Epithelial cell of esophagus (primary cell): ENCODE data around the gene LMNA.

Source experiments
- DNase-seq: peaks from one replicate; pipeline ENCODE4 v3.0.0; 2010; ENCODE audit warnings: low read depth
- H3K4me3 ChIP-seq: 2 replicates; pipeline ENCODE4 v1.5.1; 2011; ENCODE audit warnings: mild to moderate bottlenecking, low read length, control low read depth
- TF ChIP-seq, protein P1 (sequence below): IDR thresholded peaks from 2 replicates; pipeline ENCODE4 v1.5.1; 2011; ENCODE audit warnings: low read depth, mild to moderate bottlenecking, low read length, control low read depth, inconsistent platforms; ENCODE audit not compliant: insufficient read depth; ENCODE audit errors: missing control alignments

Gene LMNA

DNA sequence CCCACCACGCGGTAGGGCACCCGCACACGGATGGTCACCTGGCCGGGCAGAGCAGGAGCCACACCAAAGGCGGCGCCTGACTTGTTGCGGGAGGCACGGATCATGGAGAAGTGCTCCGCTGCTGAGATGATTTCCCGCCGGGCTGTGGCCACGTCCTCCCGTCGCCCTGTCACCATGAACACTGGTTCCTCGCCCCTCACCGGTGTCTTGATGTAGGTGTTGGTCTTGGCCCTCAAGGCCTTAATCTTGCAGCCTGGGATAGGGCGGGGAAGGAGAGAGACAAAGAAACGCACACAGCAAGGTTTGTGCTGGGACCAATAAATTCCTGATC, 37.1 kb upstream of the LMNA start:
- TF ChIP-seq, protein P1, sequence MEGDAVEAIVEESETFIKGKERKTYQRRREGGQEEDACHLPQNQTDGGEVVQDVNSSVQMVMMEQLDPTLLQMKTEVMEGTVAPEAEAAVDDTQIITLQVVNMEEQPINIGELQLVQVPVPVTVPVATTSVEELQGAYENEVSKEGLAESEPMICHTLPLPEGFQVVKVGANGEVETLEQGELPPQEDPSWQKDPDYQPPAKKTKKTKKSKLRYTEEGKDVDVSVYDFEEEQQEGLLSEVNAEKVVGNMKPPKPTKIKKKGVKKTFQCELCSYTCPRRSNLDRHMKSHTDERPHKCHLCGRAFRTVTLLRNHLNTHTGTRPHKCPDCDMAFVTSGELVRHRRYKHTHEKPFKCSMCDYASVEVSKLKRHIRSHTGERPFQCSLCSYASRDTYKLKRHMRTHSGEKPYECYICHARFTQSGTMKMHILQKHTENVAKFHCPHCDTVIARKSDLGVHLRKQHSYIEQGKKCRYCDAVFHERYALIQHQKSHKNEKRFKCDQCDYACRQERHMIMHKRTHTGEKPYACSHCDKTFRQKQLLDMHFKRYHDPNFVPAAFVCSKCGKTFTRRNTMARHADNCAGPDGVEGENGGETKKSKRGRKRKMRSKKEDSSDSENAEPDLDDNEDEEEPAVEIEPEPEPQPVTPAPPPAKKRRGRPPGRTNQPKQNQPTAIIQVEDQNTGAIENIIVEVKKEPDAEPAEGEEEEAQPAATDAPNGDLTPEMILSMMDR, result no peak
- no peak overlapping the region for H3K4me3 ChIP-seq
- DNase-seq, result no peak

DNA sequence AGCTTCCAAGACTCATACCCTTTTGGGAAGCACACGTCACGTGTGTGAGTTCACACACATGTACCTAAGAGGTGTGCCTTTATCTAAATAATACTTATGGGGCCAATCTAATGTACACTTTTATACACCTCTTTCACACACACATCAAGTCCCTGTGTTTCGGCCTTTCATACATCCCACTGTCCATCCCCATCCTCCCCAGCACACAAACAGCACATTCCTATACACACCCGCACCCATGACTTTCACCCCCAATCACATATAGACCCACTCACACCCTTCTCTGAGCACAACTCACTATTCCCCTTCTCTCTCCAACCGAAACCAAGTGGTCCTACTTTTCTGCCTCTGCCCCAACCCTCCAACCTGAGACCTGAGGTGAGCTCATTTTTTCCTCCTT, 35.8 kb upstream of the LMNA start:
- TF ChIP-seq, protein P1, result no peak
- DNase-seq, result no peak
- H3K4me3 ChIP-seq, result no peak overlapping the region

DNA sequence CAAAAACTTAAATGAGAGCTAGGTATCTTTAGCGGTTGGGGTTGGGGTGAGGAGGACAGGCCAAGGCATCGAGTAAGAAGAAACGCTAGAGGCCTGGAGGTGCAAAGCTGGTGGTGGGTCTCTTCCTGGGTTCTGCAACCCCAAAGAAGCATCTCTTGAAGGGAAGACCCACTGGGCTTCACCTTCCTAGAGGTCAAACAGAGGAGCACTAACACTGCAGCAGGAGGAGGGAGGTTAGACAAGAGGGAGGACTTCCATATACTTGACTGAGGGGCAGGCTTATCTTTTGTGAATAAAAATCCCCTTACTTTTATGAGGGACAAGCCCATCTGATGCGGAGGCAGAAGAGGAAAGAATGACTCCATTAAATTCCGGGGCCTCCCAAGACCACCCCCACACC, 34.7 kb upstream of the LMNA start:
- H3K4me3 ChIP-seq, result no peak overlapping the region
- no peak for DNase-seq
- TF ChIP-seq, protein P1, result no peak

DNA sequence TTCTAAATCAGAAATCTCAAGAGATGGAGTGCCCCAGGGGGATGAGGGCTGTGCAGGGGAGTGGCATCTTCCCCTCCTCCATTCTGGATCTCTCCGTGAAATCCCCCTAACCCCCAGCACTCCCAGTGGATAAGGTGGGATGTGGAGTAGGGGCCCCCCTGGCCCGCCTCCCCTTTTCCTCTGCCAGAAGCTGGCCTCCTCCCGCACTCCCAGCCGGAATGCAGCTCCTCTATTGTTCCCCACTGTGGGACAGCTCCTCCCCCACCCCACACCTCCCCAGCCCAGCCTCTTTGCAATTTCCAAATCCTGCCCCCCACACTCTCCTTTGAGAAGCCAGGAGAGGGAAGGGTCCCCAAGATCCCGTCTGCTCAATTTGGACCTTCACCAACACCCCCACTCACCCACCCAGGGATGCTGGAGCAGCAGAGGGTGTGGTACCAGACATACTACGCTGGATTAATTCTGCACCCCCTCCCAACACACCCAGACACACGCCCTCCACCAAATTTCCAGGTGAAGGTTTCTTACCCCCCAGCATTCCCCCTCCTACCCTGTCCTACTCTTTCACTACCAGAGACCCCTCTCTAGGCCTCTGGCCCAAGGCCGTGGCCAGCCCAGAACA, 34.2 kb upstream of the LMNA start:
- H3K4me3 ChIP-seq, result peak overlapping the region; percentile 59
- DNase-seq, result no peak
- TF ChIP-seq, protein P1, result no peak

DNA sequence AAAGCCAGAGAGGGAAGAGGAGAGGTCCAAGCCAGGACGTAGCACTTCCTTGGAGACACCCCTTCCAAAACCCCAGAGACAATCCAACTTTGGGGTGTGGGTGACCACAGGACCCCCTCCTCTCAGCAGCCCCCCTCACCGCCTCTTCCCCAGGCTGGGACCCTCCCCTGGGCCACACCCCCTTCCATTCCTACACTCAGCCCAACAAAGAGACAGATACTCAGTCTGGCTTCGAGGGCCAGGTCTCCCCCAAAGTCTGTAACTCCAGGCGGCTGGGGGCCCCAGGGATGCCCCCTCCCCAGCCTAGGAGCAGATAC, 33.7 kb upstream of the LMNA start:
- H3K4me3 ChIP-seq, result peak overlapping the region; percentile 59
- TF ChIP-seq, protein P1, result no peak
- DNase-seq, result no peak

DNA sequence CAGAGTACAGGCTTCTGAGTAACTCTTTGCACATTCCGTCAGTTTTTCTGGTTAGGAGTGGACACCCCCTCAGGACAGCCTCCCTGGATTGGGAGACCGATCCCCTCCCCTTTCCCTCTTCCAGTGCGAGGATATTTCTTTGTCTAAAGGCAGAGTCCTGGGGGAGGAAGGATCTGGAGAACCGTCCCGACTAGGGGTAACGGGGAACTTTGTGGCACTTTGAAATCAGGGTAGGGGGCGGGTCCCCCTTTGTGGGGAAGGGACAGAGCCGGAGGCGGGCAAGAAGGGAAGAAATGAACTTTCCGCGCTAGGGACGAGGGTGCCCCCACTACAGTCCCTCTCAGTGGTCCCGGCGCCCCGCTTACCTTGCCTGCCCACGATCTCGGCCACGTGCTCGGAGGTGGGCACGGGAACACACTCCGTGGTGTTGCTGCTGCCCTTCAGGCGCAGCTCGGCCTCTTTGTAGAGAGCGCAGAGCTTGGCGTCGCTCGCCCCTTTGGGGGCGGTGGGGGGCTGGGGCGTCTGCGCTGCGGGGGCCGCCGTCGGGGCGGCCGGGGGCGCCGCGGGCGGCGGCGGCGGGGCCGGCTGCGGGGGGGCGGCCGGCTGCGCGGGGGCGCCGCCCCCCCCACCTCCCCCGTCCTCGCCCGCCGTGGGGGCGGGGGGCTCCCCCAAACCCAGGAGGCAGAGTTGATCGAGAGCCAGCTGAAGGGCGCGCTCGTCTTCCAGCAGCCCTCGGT, 33.2 kb upstream of the LMNA start:
- peak overlapping the region; percentile 59 for H3K4me3 ChIP-seq
- DNase-seq, result no peak
- TF ChIP-seq, protein P1, result no peak

DNA sequence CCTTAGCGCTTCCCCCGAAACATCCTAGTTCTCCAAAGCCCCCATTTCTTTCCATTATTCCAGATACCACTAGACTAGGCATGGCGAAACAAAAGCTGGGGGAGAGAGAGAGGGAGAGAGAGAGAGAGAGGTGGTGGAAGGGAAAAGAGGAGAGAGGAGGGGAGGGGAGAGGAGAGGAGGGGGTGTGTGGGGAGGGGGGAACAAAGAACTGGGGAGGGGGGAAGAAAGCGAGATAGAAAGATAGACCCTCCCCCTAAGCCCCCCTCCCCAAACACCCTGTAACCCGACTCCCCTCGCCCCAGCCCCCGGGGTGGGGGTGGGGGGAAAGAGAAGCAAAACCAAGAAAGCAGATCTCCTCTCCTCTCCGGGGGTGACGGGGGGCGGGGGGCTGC, 32.6 kb upstream of the LMNA start:
- peak overlapping the region; percentile 59 for H3K4me3 ChIP-seq
- DNase-seq, result no peak
- TF ChIP-seq, protein P1, result no peak
